GM21381 (cell line): ENCODE data around the gene EXOC6B.
"Not testable (repeated sequence)": the region's sequence is repeated elsewhere in the genome, so short reads cannot be mapped to it uniquely, and the experiment has no call there.

Source experiments
- ATAC-seq: cut with Tn5 transposase; IDR thresholded peaks from one replicate; pipeline ENCODE4 v1.9.1; 2021; ENCODE audit warnings: mild to moderate bottlenecking, moderate library complexity; ENCODE audit not compliant: unreplicated experiment

The EXOC6B gene

GRCh38 chr2:72555943-72556342, 269.9 kb downstream of the EXOC6B start:
- no peak for ATAC-seq

GRCh38 chr2:72555363-72555762, 270.5 kb downstream of the EXOC6B start:
- not testable (repeated sequence) for ATAC-seq

- ATAC-seq: not testable (repeated sequence)
Measured at GRCh38 chr2:72554910-72555309, 270.9 kb downstream of the EXOC6B start.

GRCh38 chr2:72554381-72554780, 271.5 kb downstream of the EXOC6B start:
- ATAC-seq: no peak

- ATAC-seq: no peak
Measured at GRCh38 chr2:72548081-72548764, 277.6 kb downstream of the EXOC6B start.

GRCh38 chr2:72545790-72546189, 280.0 kb downstream of the EXOC6B start:
- no peak for ATAC-seq

- ATAC-seq: no peak
Measured at GRCh38 chr2:72544554-72544953, 281.3 kb downstream of the EXOC6B start.

- no peak for ATAC-seq
Measured at GRCh38 chr2:72543497-72544216, 282.2 kb downstream of the EXOC6B start.

GRCh38 chr2:72539071-72539552, 286.7 kb downstream of the EXOC6B start:
- no peak for ATAC-seq

GRCh38 chr2:72538486-72538885, 287.3 kb downstream of the EXOC6B start:
- ATAC-seq: no peak

- ATAC-seq: not testable (repeated sequence)
Measured at GRCh38 chr2:72535586-72535985, 290.2 kb downstream of the EXOC6B start.

- no peak for ATAC-seq
Measured at GRCh38 chr2:72533765-72534164, 292.1 kb downstream of the EXOC6B start.

- ATAC-seq: no peak
Measured at GRCh38 chr2:72527424-72527823, 298.4 kb downstream of the EXOC6B start.

GRCh38 chr2:72526623-72527022, 299.2 kb downstream of the EXOC6B start:
- ATAC-seq: no peak

GRCh38 chr2:72524071-72524470, 301.8 kb downstream of the EXOC6B start:
- ATAC-seq: no peak

GRCh38 chr2:72515696-72516095, 310.1 kb downstream of the EXOC6B start:
- no peak for ATAC-seq

GRCh38 chr2:72513011-72513410, 312.8 kb downstream of the EXOC6B start:
- no peak for ATAC-seq

GRCh38 chr2:72512376-72512775, 313.5 kb downstream of the EXOC6B start:
- ATAC-seq: no peak

GRCh38 chr2:72511906-72512305, 313.9 kb downstream of the EXOC6B start:
- ATAC-seq: no peak

GRCh38 chr2:72497763-72498162, 328.1 kb downstream of the EXOC6B start:
- ATAC-seq: no peak

GRCh38 chr2:72496479-72496878, 329.4 kb downstream of the EXOC6B start:
- ATAC-seq: no peak

- ATAC-seq: no peak
Measured at GRCh38 chr2:72494392-72494791, 331.4 kb downstream of the EXOC6B start.
